GM19328 (cell line): Measurements from ENCODE around the gene TNNT3.
"Not testable (repeated sequence)": the region's sequence is repeated elsewhere in the genome, so short reads cannot be mapped to it uniquely, and the experiment has no call there.

ENCODE experiments used
- ATAC-seq: cut with Tn5 transposase; IDR thresholded peaks from one replicate; pipeline ENCODE4 v1.9.1; 2021; ENCODE audit warnings: mild to moderate bottlenecking, moderate library complexity; ENCODE audit not compliant: unreplicated experiment

TNNT3 gene

GRCh38 chr11:1919391-1920127, at the start of gene TNNT3:
Gene TNNT3 (plus strand): TSS chr11:1919703. CDS start chr11:1922875, 3,172 bp downstream.
- ATAC-seq = no peak

GRCh38 chr11:1870326-1870696, 49.2 kb upstream of the TNNT3 start:
- no peak for ATAC-seq

- no peak for ATAC-seq
These were observed 48.6 kb upstream of the TNNT3 start for GRCh38 chr11:1870721-1871466.

- ATAC-seq = no peak
These were observed 48.0 kb upstream of the TNNT3 start for GRCh38 chr11:1871531-1871930.

GRCh38 chr11:1872267-1872985, 47.1 kb upstream of the TNNT3 start:
- no peak for ATAC-seq

- ATAC-seq = no peak
These were observed 46.3 kb upstream of the TNNT3 start for GRCh38 chr11:1873048-1873812.

GRCh38 chr11:1873813-1874150, 45.7 kb upstream of the TNNT3 start:
- not testable (repeated sequence) for ATAC-seq

- ATAC-seq = not testable (repeated sequence)
These were observed 44.9 kb upstream of the TNNT3 start for GRCh38 chr11:1874441-1875092.

GRCh38 chr11:1875093-1875850, 44.2 kb upstream of the TNNT3 start:
- no peak for ATAC-seq

GRCh38 chr11:1875851-1876301, 43.6 kb upstream of the TNNT3 start:
- ATAC-seq = not testable (repeated sequence)

- no peak for ATAC-seq
These were observed 43.0 kb upstream of the TNNT3 start for GRCh38 chr11:1876361-1877063.

GRCh38 chr11:1877211-1878136, 42.0 kb upstream of the TNNT3 start:
- ATAC-seq = no peak

GRCh38 chr11:1878137-1879031, 41.1 kb upstream of the TNNT3 start:
- ATAC-seq = no peak

- no peak for ATAC-seq
These were observed 40.1 kb upstream of the TNNT3 start for GRCh38 chr11:1879342-1879940.

GRCh38 chr11:1879941-1880720, 39.4 kb upstream of the TNNT3 start:
- no peak for ATAC-seq
